CD14-positive monocyte (primary cell): ENCODE data around the gene TRIM60. TPM values are rescaled to one million over a fixed set of nuclear protein-coding genes. Genes with fewer than 3 reads are reported as not detected.

Experiments used
- DNase-seq, 3 donors: peaks; one replicate each; pipeline ENCODE4 v3.0.0-alpha.2; 2011 to 2022
- H2AFZ ChIP-seq: 2 replicates; pipeline ENCODE4 v1.6.0; 2012; ENCODE audit warnings: mild to moderate bottlenecking, low read depth, low read length, inconsistent platforms; ENCODE audit not compliant: insufficient read depth, poor library complexity, severe bottlenecking
- H3K27ac ChIP-seq, 2 donors: 1 replicate in 1 of 2; 2 replicates in 1 of 2; pipeline ENCODE4 v1.5.1; 2012 to 2013; ENCODE audit warnings: low read length in 2 of 2, control low read depth in 1 of 2, inconsistent platforms in 1 of 2, low read depth in 1 of 2, mild to moderate bottlenecking in 1 of 2
- H3K27me3 ChIP-seq, 2 donors: one replicate each; pipeline versions ENCODE4 v1.6.0 to v1.6.1; 2011 to 2013; ENCODE audit warnings: low read length in 2 of 2; ENCODE audit not compliant: control insufficient read depth in 2 of 2, insufficient read depth in 2 of 2
- H3K36me3 ChIP-seq, 2 donors: replicated peaks in 1 of 2; 1 replicate in 1 of 2; 2 replicates in 1 of 2; pipeline versions ENCODE4 v1.5.1 to v1.6.1; 2012 to 2013; ENCODE audit warnings: low read length in 2 of 2, control low read depth in 1 of 2, inconsistent platforms in 1 of 2, mild to moderate bottlenecking in 1 of 2; ENCODE audit not compliant: insufficient read depth in 2 of 2, control insufficient read depth in 1 of 2
- H3K4me1 ChIP-seq, 2 donors: 1 replicate in 1 of 2; 2 replicates in 1 of 2; pipeline versions ENCODE4 v1.5.1 to v1.6.1; 2012 to 2013; ENCODE audit warnings: low read length in 2 of 2, control low read depth in 1 of 2, inconsistent platforms in 1 of 2, mild to moderate bottlenecking in 1 of 2, moderate library complexity in 1 of 2; ENCODE audit not compliant: insufficient read depth in 2 of 2, control insufficient read depth in 1 of 2
- H3K4me2 ChIP-seq: replicated peaks from 2 replicates; pipeline ENCODE3; 2012; ENCODE audit warnings: low read length, moderate library complexity, mild to moderate bottlenecking; ENCODE audit not compliant: poor library complexity, severe bottlenecking; ENCODE audit errors: extremely low read depth
- H3K4me3 ChIP-seq, 3 experiments: fragments of 200-600 bp in 1 of 3; sonication (generic) in 1 of 3; replicated peaks in 1 of 3; 1 replicate in 2 of 3; 2 replicates in 1 of 3; pipeline ENCODE4 v1.5.1; 2011 to 2013; ENCODE audit warnings: low read length in 3 of 3, mild to moderate bottlenecking in 3 of 3, control low read depth in 2 of 3, low read depth in 2 of 3, inconsistent platforms in 1 of 3, moderate library complexity in 1 of 3
- H3K79me2 ChIP-seq: 2 replicates; pipeline ENCODE4 v1.6.0; 2012; ENCODE audit warnings: mild to moderate bottlenecking, control low read depth, inconsistent platforms, low read length, moderate library complexity; ENCODE audit not compliant: insufficient read depth
- H3K9ac ChIP-seq: 2 replicates; pipeline ENCODE4 v1.6.0; 2017; ENCODE audit warnings: low read length, mild to moderate bottlenecking; ENCODE audit not compliant: insufficient read depth, poor library complexity, severe bottlenecking
- H3K9me3 ChIP-seq, 2 donors: replicated peaks in 1 of 2; 1 replicate in 1 of 2; 2 replicates in 1 of 2; pipeline versions ENCODE4 v1.5.1 to v1.6.1; 2012 to 2013; ENCODE audit warnings: low read length in 2 of 2, control low read depth in 1 of 2; ENCODE audit not compliant: control insufficient read depth in 1 of 2, insufficient read depth in 1 of 2
- H4K20me1 ChIP-seq: 2 replicates; pipeline ENCODE4 v1.6.0; 2012; ENCODE audit warnings: mild to moderate bottlenecking, low read length, control low read depth, moderate library complexity; ENCODE audit not compliant: insufficient read depth
- H3K27ac Mint-ChIP-seq, 7 donors: one replicate each; pipeline ENCODE4 v1.8.0; 2020; ENCODE audit warnings: mild to moderate bottlenecking in 7 of 7, mixed read lengths in 7 of 7, moderate library complexity in 6 of 7, inconsistent platforms in 2 of 7
- H3K27me3 Mint-ChIP-seq, 3 donors: one replicate each; pipeline ENCODE4 v1.8.0; 2021 to 2022; ENCODE audit warnings: low read depth in 3 of 3, mild to moderate bottlenecking in 3 of 3, mixed read lengths in 3 of 3, moderate library complexity in 3 of 3, inconsistent platforms in 1 of 3
- H3K36me3 Mint-ChIP-seq, 2 donors: one replicate each; pipeline ENCODE4 v1.8.0; 2020; ENCODE audit warnings: mixed read lengths in 2 of 2, inconsistent platforms in 1 of 2, mild to moderate bottlenecking in 1 of 2
- H3K4me1 Mint-ChIP-seq: one replicate; pipeline ENCODE4 v1.8.0; 2020; ENCODE audit warnings: mild to moderate bottlenecking, mixed read lengths
- H3K4me3 Mint-ChIP-seq, 2 donors: one replicate each; pipeline ENCODE4 v1.8.0; 2020; ENCODE audit warnings: mild to moderate bottlenecking in 2 of 2, mixed read lengths in 2 of 2, moderate library complexity in 1 of 2
- H3K9me3 Mint-ChIP-seq, 7 donors: one replicate each; pipeline ENCODE4 v1.8.0; 2020 to 2022; ENCODE audit warnings: mixed read lengths in 7 of 7, mild to moderate bottlenecking in 6 of 7, moderate library complexity in 6 of 7, inconsistent platforms in 2 of 7
- CTCF ChIP-seq: fragments of 200-600 bp; IDR thresholded peaks from one replicate; pipeline ENCODE4 v1.8.0; 2022; ENCODE audit warnings: antibody characterized with exemption, mild to moderate bottlenecking
- WGBS: methylation state at CpG from one replicate; pipeline ENCODE4 v1.1.5; 2013; ENCODE audit warnings: missing lambda C conversion rate; ENCODE audit not compliant: insufficient coverage; 5-methylcytosine and 5-hydroxymethylcytosine counted together
- intact Hi-C, 2 donors: fragments of 100-400 bp; cut with micrococcal nuclease; formaldehyde crosslinking; loops; one replicate each; pipeline versions ENCODE4 v1.15.0 to v1.15.1; 2023
- polyA plus RNA-seq, 3 donors: library from polyadenylated mRNA; depleted of rRNA in 1 of 3; unstranded in 2 of 3; stranded (reverse) in 1 of 3; fragments of 300-500 nt in 2 of 3; fragments of >200 nt in 1 of 3; fragmentation: Illumina TruSeq in 2 of 3; gene quantifications; 1 replicate in 2 of 3; 2 replicates in 1 of 3; pipeline ENCODE4 v1.2.3, GENCODE V29; 2012 to 2021

The TRIM60 gene
- polyA plus RNA-seq, 3 donors = not detected

GRCh38 chr4:165055601-165056000, 23.8 kb downstream of the TRIM60 start:
- peaks cover 2 to 5% (median 5%) of the 10 kb centered on the region in 3 donors for H3K27me3 Mint-ChIP-seq
- no peak overlapping the region for H3K4me3 Mint-ChIP-seq
- H3K36me3 Mint-ChIP-seq = no peaks in the 10 kb centered on the region
- H3K9me3 Mint-ChIP-seq = no peaks in the 10 kb centered on the region
- Histone ChIP-seq H3K4me1 (no peaks in the 10 kb centered on the region), H3K79me2 (no peaks in the 10 kb centered on the region), H3K27ac (no peak overlapping the region), H3K36me3 (no peaks in the 10 kb centered on the region), H4K20me1 (no peaks in the 10 kb centered on the region), H3K9me3 (no peaks in the 10 kb centered on the region), H3K9ac (no peak overlapping the region), H2AFZ (no peak overlapping the region), H3K4me2 (no peak overlapping the region), H3K4me3 (no peak overlapping the region), H3K27me3 (no peaks in the 10 kb centered on the region)
- H3K27ac Mint-ChIP-seq = peak overlapping the region in 1 of 7 donors; percentile 28
- no peak for DNase-seq
- H3K4me1 Mint-ChIP-seq = no peaks in the 10 kb centered on the region
- 95% methylated on average over 7 of the region's 9 CpGs for WGBS
- intact Hi-C loops = no loop called here
- no peak for TF ChIP-seq CTCF

GRCh38 chr4:165058666-165059065, 26.9 kb downstream of the TRIM60 start:
- no peaks in the 10 kb centered on the region for H3K36me3 Mint-ChIP-seq
- intact Hi-C loops = no loop called here

More at GRCh38 chr4:165058666-165059065, 26.9 kb downstream of the TRIM60 start:
- H3K9me3 Mint-ChIP-seq = no peaks in the 10 kb centered on the region
- Histone ChIP-seq H3K4me1 (no peaks in the 10 kb centered on the region), H3K9ac (no peak overlapping the region), H3K27me3 (no peaks in the 10 kb centered on the region), H3K36me3 (no peaks in the 10 kb centered on the region), H3K27ac (no peak overlapping the region), H3K79me2 (no peaks in the 10 kb centered on the region), H3K4me3 (no peak overlapping the region), H2AFZ (no peak overlapping the region), H3K9me3 (no peaks in the 10 kb centered on the region), H4K20me1 (no peaks in the 10 kb centered on the region), H3K4me2 (no peak overlapping the region)
- no peak for TF ChIP-seq CTCF
- H3K4me3 Mint-ChIP-seq = no peak overlapping the region
- H3K4me1 Mint-ChIP-seq = no peaks in the 10 kb centered on the region
- H3K27me3 Mint-ChIP-seq = peaks cover 0 to 1% (median 0%) of the 10 kb centered on the region in 3 donors
- 60% methylated on average over 1 of the region's 2 CpGs for WGBS
- no peak overlapping the region for H3K27ac Mint-ChIP-seq
- no peak for DNase-seq
